WTC11 (cell line): ENCODE results near the gene PDGFRB. TPM values are rescaled to one million over a fixed set of nuclear protein-coding genes. Genes with fewer than 3 reads are reported as not detected.

Experiments
- ATAC-seq: fragments of 200-7000 bp; cut with Tn5 transposase; 2 replicates; pipeline ENCODE4 v1.10.0; 2021; ENCODE audit warnings: mild to moderate bottlenecking, moderate library complexity
- CTCF ChIA-PET: fragments of 300-600 bp; sonication (Branson Sonifier 250); formaldehyde crosslinking; loops from one replicate; lab custom pipeline; 2021; ENCODE audit warnings: antibody characterized with exemption; lab: Charles Lee
- POLR2A ChIA-PET: fragments of 350-600 bp; sonication (Branson Sonifier 250); formaldehyde crosslinking; loops from one replicate; lab custom pipeline; 2021; ENCODE audit warnings: antibody characterized with exemption; lab: Charles Lee
- DNase-seq: peaks from one replicate; pipeline ENCODE4 v3.0.0; 2021; ENCODE audit warnings: low spot score
- H3K27ac Mint-ChIP-seq: 2 replicates; pipeline ENCODE4 v1.8.0; 2021; ENCODE audit warnings: mixed read lengths
- H3K27me3 Mint-ChIP-seq: 2 replicates; pipeline ENCODE4 v1.8.0; 2021; ENCODE audit warnings: low read depth, mild to moderate bottlenecking, moderate library complexity, mixed read lengths
- H3K36me3 Mint-ChIP-seq: 2 replicates; pipeline ENCODE4 v1.8.0; 2021; ENCODE audit warnings: mixed read lengths
- H3K4me1 Mint-ChIP-seq: 2 replicates; pipeline ENCODE4 v1.8.0; 2022; ENCODE audit warnings: mixed read lengths
- H3K4me3 Mint-ChIP-seq: 2 replicates; pipeline ENCODE4 v1.8.0; 2021; ENCODE audit warnings: mild to moderate bottlenecking, moderate library complexity, mixed read lengths
- H3K9me3 Mint-ChIP-seq: 2 replicates; pipeline ENCODE4 v1.8.0; 2021; ENCODE audit warnings: mixed read lengths
- ATF1 ChIP-seq: sonication (generic); formaldehyde crosslinking; IDR thresholded peaks from 2 replicates; pipeline ENCODE4 v1.8.1; 2023; ENCODE audit warnings: mild to moderate bottlenecking, moderate library complexity, missing genetic modification reagents
- ATF2 ChIP-seq: sonication (generic); formaldehyde crosslinking; IDR thresholded peaks from 2 replicates; pipeline ENCODE4 v1.8.1; 2022; ENCODE audit warnings: low read depth, missing genetic modification reagents, borderline replicate concordance
- CBFB ChIP-seq: sonication (generic); formaldehyde crosslinking; IDR thresholded peaks from 2 replicates; pipeline ENCODE4 v1.8.1; 2022; ENCODE audit warnings: mild to moderate bottlenecking, low read depth, missing genetic modification reagents
- CDX4 ChIP-seq: fragments of 250-450 bp; sonication (Bioruptor Pico); IDR thresholded peaks from 2 replicates; pipeline ENCODE4 v1.9.0; 2021; ENCODE audit warnings: moderate library complexity, mild to moderate bottlenecking, inconsistent platforms, borderline replicate concordance
- E2F5 ChIP-seq: sonication (generic); formaldehyde crosslinking; IDR thresholded peaks from 2 replicates; pipeline ENCODE4 v1.8.1; 2022; ENCODE audit warnings: mild to moderate bottlenecking, moderate library complexity, missing genetic modification reagents
- EMX1 ChIP-seq: fragments of 250-450 bp; sonication (Bioruptor Pico); IDR thresholded peaks from 2 replicates; pipeline ENCODE4 v1.8.0; 2021; ENCODE audit warnings: mild to moderate bottlenecking
- FOXK1 ChIP-seq: sonication (generic); formaldehyde crosslinking; IDR thresholded peaks from 2 replicates; pipeline ENCODE4 v1.8.0; 2022; ENCODE audit warnings: mild to moderate bottlenecking, moderate library complexity, missing genetic modification reagents
- GABPB1 ChIP-seq: sonication (generic); formaldehyde crosslinking; IDR thresholded peaks from 2 replicates; pipeline ENCODE4 v1.8.1; 2023; ENCODE audit warnings: mild to moderate bottlenecking, missing genetic modification reagents
- GTF2I ChIP-seq: fragments of 250-450 bp; sonication (Bioruptor Pico); conservative IDR thresholded peaks from 2 replicates; pipeline ENCODE4 v1.4.0; 2021; ENCODE audit warnings: mild to moderate bottlenecking
- HMGXB4 ChIP-seq: sonication (generic); formaldehyde crosslinking; IDR thresholded peaks from 2 replicates; pipeline ENCODE4 v1.8.1; 2023; ENCODE audit warnings: mild to moderate bottlenecking, moderate library complexity, missing genetic modification reagents
- IRF1 ChIP-seq: sonication (generic); formaldehyde crosslinking; IDR thresholded peaks from 2 replicates; pipeline ENCODE4 v1.8.0; 2023; ENCODE audit warnings: missing genetic modification reagents
- KAT7 ChIP-seq: sonication (generic); formaldehyde crosslinking; IDR thresholded peaks from 2 replicates; pipeline ENCODE4 v1.8.1; 2023; ENCODE audit warnings: missing genetic modification reagents, mild to moderate bottlenecking, borderline replicate concordance
- MLX ChIP-seq: sonication (generic); formaldehyde crosslinking; IDR thresholded peaks from 2 replicates; pipeline ENCODE4 v1.8.1; 2023; ENCODE audit warnings: mild to moderate bottlenecking, missing genetic modification reagents, moderate library complexity
- MXD4 ChIP-seq: fragments of 250-450 bp; sonication (Bioruptor Pico); IDR thresholded peaks from 2 replicates; pipeline ENCODE4 v1.8.0; 2021; ENCODE audit warnings: mild to moderate bottlenecking, moderate library complexity, borderline replicate concordance
- NFE2L1 ChIP-seq: sonication (generic); formaldehyde crosslinking; IDR thresholded peaks from 2 replicates; pipeline ENCODE4 v1.8.1; 2023; ENCODE audit warnings: missing genetic modification reagents
- OVOL2 ChIP-seq: fragments of 250-450 bp; sonication (Bioruptor Pico); IDR thresholded peaks from 2 replicates; pipeline ENCODE4 v1.9.0; 2021; ENCODE audit warnings: mild to moderate bottlenecking, borderline replicate concordance
- SOX15 ChIP-seq: fragments of 250-450 bp; sonication (Bioruptor Pico); IDR thresholded peaks from 2 replicates; pipeline ENCODE4 v1.9.0; 2021; ENCODE audit warnings: mild to moderate bottlenecking
- STAT6 ChIP-seq: sonication (generic); formaldehyde crosslinking; conservative IDR thresholded peaks from 2 replicates; pipeline ENCODE4 v1.8.1; 2023; ENCODE audit warnings: mild to moderate bottlenecking, low read depth, missing genetic modification reagents, moderate library complexity
- total RNA-seq: library from RNA; stranded (reverse); gene quantifications from 3 replicates; pipeline ENCODE4 v1.2.3, GENCODE V29; 2021

PDGFRB gene
- total RNA-seq, 1 experiment from 2014 or later = 5.1 TPM

GRCh38 chr5:150077996-150078801 lies 77.4 kb downstream of the PDGFRB start:
- H3K4me1 Mint-ChIP-seq = peaks cover 11% of the 10 kb centered on the region
- H3K4me3 Mint-ChIP-seq = no peak overlapping the region
- no peak overlapping the region for H3K27ac Mint-ChIP-seq
- no peaks in the 10 kb centered on the region for H3K9me3 Mint-ChIP-seq
- H3K27me3 Mint-ChIP-seq = no peaks in the 10 kb centered on the region
- ATAC-seq (no peak), DNase-seq (no peak)
- ChIA-PET CTCF (interaction anchor here (0.6 to 1.2 kb wide), 2 partner anchors 44 to 412 kb away, joined by 3 to 4 read pairs; no protein-coding TSS in a partner anchor), POLR2A (no interaction called here)
- H3K36me3 Mint-ChIP-seq = no peaks in the 10 kb centered on the region
- TF ChIP-seq IRF1 (CRISPR knock-in tag) (no peak), GTF2I (CRISPR knock-in tag) (0 out of 2 replicates have a peak, but pooled peaks have one; percentile 51)

GRCh38 chr5:150077060-150077459 lies 78.6 kb downstream of the PDGFRB start:
- H3K4me1 Mint-ChIP-seq = peaks cover 2% of the 10 kb centered on the region
- H3K27me3 Mint-ChIP-seq = no peaks in the 10 kb centered on the region
- H3K27ac Mint-ChIP-seq = no peak overlapping the region
- no peak overlapping the region for H3K4me3 Mint-ChIP-seq
- DNase-seq (no peak), ATAC-seq (no peak)
- CTCF ChIA-PET = interaction anchor here (1.2 kb wide), 1 partner anchor 45 kb away, joined by 3 read pairs; no protein-coding TSS in a partner anchor
- TF ChIP-seq GTF2I (CRISPR knock-in tag) (no peak), SOX15 (CRISPR knock-in tag) (no peak), E2F5 (no peak), IRF1 (CRISPR knock-in tag) (no peak), ATF2 (CRISPR knock-in tag) (no peak), KAT7 (no peak), MLX (no peak), ATF1 (CRISPR knock-in tag) (no peak), OVOL2 (CRISPR knock-in tag) (no peak), EMX1 (CRISPR knock-in tag) (no peak), NFE2L1 (CRISPR knock-in tag) (no peak)
- no peaks in the 10 kb centered on the region for H3K9me3 Mint-ChIP-seq
- POLR2A ChIA-PET = no interaction called here
- H3K36me3 Mint-ChIP-seq = no peaks in the 10 kb centered on the region

GRCh38 chr5:150075806-150076205 lies 79.8 kb downstream of the PDGFRB start:
- ChIA-PET POLR2A (no interaction called here), CTCF (interaction anchor here (0.6 to 1.6 kb wide), 10 partner anchors 12 to 178 kb away, joined by 3 to 12 read pairs (median 3); partner anchors contain the start of gene PDGFRB)
- Mint-ChIP-seq H3K9me3 (no peaks in the 10 kb centered on the region), H3K27ac (no peak overlapping the region), H3K36me3 (no peaks in the 10 kb centered on the region), H3K4me3 (no peak overlapping the region), H3K4me1 (no peaks in the 10 kb centered on the region), H3K27me3 (no peaks in the 10 kb centered on the region)
- no peak for DNase-seq
- ATAC-seq = peak; percentile 64
- TF ChIP-seq CBFB (CRISPR knock-in tag) (no peak), GABPB1 (no peak), MXD4 (CRISPR knock-in tag) (no peak), CDX4 (CRISPR knock-in tag) (no peak), FOXK1 (CRISPR knock-in tag) (no peak), HMGXB4 (CRISPR knock-in tag) (no peak), E2F5 (no peak), STAT6 (no peak)
